Smooth muscle cell (in vitro differentiated cells): ENCODE data around the gene NT5C3B. TPM values are rescaled to one million over a fixed set of nuclear protein-coding genes. Genes with fewer than 3 reads are reported as not detected.
"Not testable (repeated sequence)": the region's sequence is repeated elsewhere in the genome, so short reads cannot be mapped to it uniquely, and the experiment has no call there.

Experiments
- DNase-seq: peaks from one replicate; lab custom pipeline; 2025; ENCODE audit not compliant: unreplicated experiment; lab: John Stamatoyannopoulos, UW
- H2AFZ ChIP-seq: fragments of 200-600 bp; sonication (generic); 2 replicates; pipeline ENCODE4 v1.6.0; 2016; ENCODE audit warnings: antibody characterized with exemption, low read depth, mild to moderate bottlenecking
- H3F3A ChIP-seq: fragments of 200-600 bp; sonication (generic); 2 replicates; pipeline ENCODE4 v1.6.0; 2017; ENCODE audit warnings: antibody characterized with exemption, low read depth
- H3K27ac ChIP-seq: fragments of 200-600 bp; sonication (generic); 2 replicates; pipeline ENCODE4 v1.5.1; 2016; ENCODE audit warnings: low read depth, mild to moderate bottlenecking
- H3K27me3 ChIP-seq: fragments of 200-600 bp; sonication (generic); 2 replicates; pipeline ENCODE4 v1.6.1; 2016; ENCODE audit warnings: low read depth, mild to moderate bottlenecking
- H3K36me3 ChIP-seq: fragments of 200-600 bp; sonication (generic); 2 replicates; pipeline ENCODE4 v1.5.1; 2016; ENCODE audit warnings: low read depth
- H3K4me1 ChIP-seq: fragments of 200-600 bp; sonication (generic); 2 replicates; pipeline ENCODE4 v1.5.1; 2016; ENCODE audit warnings: low read depth
- H3K4me2 ChIP-seq: fragments of 200-600 bp; sonication (generic); 2 replicates; pipeline ENCODE4 v1.6.0; 2016; ENCODE audit warnings: mild to moderate bottlenecking
- H3K4me3 ChIP-seq: fragments of 200-600 bp; sonication (generic); 2 replicates; pipeline ENCODE4 v1.5.1; 2016; ENCODE audit warnings: mild to moderate bottlenecking
- H3K79me2 ChIP-seq: fragments of 200-600 bp; sonication (generic); 2 replicates; pipeline ENCODE4 v1.6.0; 2016; ENCODE audit warnings: low read depth, mild to moderate bottlenecking
- H3K9ac ChIP-seq: fragments of 200-600 bp; sonication (generic); 2 replicates; pipeline ENCODE4 v1.6.0; 2016; ENCODE audit warnings: low read depth
- H3K9me3 ChIP-seq: fragments of 200-600 bp; sonication (generic); replicated peaks from 2 replicates; pipeline ENCODE4 v1.5.1; 2016; ENCODE audit warnings: low read depth
- H4K20me1 ChIP-seq: fragments of 200-600 bp; sonication (generic); 2 replicates; pipeline ENCODE4 v1.6.0; 2016; ENCODE audit warnings: low read depth
- CTCF ChIP-seq: fragments of 200-600 bp; sonication (generic); IDR thresholded peaks from 2 replicates; pipeline ENCODE4 v1.5.1; 2017; ENCODE audit warnings: borderline replicate concordance, mild to moderate bottlenecking, antibody characterized with exemption; ENCODE audit not compliant: insufficient read depth, poor library complexity, severe bottlenecking
- WGBS: methylation state at CpG from one replicate; pipeline ENCODE4 v1.1.7; 2016; ENCODE audit warnings: low lambda C conversion rate; 5-methylcytosine and 5-hydroxymethylcytosine counted together
- polyA plus RNA-seq: library from polyadenylated mRNA; unstranded; fragments of >200 nt; fragmentation: Nextera tagmentation; extraction: Ambion mirVana; gene quantifications from 2 replicates; pipeline ENCODE4 v1.2.1, GENCODE V29; 2016
- total RNA-seq: library from RNA; depleted of rRNA; stranded (reverse); fragments of >200 nt; gene quantifications from 2 replicates; pipeline ENCODE4 v1.2.3, GENCODE V29; 2014

The NT5C3B gene
- total and polyA plus RNA-seq, 2 experiments from 2014 or later = 46.8 to 76.3 TPM

DNA sequence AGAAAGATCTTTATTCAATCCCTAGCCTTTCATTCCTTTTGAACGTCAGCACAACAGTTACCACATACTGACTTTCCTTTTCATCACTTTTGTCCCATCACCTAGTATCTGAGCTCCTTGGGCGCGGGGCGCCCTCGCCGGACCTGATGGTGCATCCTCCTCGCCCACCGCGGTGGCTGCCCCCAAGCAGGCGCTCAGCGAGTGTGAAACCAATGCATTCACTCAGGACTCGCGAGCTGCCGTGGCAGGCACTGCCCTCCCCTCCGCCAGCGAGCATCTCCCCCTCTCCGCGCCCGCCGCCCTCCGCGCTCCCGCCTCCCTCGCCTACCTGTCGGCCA, 28.4 kb upstream of the NT5C3B start:
- peak overlapping the region; percentile 94 for H3K4me3 ChIP-seq
- no peak for TF ChIP-seq CTCF
- peak overlapping the region; percentile 80 for H3K27ac ChIP-seq
- peaks cover 54% of the 10 kb centered on the region for H3K79me2 ChIP-seq
- no peaks in the 10 kb centered on the region for H3K9me3 ChIP-seq
- under 1% methylated on average over 25 of the region's 25 CpGs for WGBS
- peak overlapping the region; percentile 90 for H3K9ac ChIP-seq
- H2AFZ ChIP-seq = peak overlapping the region; percentile 80
- DNase-seq = no peak
- no peaks in the 10 kb centered on the region for H3K27me3 ChIP-seq
- H3K36me3 ChIP-seq = peaks cover 20% of the 10 kb centered on the region
- H3K4me2 ChIP-seq = peak overlapping the region; percentile 98
- H4K20me1 ChIP-seq = peaks cover 55% of the 10 kb centered on the region
- peaks cover 12% of the 10 kb centered on the region for H3K4me1 ChIP-seq
- peaks cover 21% of the 10 kb centered on the region for H3F3A ChIP-seq

DNA sequence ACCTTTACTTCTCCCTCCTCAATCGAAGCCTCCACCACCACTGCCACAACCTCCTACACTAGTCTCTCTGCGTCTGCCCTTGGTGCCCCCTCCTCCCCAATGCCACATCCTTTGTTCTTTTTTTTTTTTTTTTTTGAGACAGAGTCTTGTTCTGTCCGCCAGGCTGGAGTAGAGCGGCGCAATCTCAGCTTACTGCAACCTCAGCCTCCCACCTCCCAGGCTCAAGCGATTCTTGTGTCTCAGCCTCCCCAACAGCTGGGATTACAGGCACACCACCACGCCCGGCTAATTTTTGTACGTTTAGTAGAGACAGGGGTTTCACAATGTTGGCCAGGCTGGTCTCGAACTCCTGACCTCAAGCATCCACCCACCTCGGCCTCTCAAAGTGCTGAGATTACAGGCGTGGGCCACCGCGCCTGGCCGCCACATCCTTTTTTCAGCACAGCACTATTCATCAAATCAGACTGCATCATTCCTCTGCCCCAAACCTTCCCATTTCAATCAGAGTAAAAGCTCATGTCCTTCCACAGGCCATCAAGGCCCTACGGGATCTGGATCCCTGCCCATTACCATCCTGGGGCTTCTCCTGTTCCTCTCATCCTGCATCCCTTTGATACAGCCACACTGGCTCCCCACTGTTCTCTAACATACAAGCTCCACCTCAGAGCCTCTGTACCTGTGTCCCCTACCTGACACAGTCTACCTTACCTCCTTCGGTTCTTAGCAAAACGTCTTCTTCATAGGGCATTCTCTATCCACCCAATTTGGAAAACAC, 27.2 kb upstream of the NT5C3B start:
- Histone ChIP-seq H3K4me3 (peak overlapping the region; percentile 94), H2AFZ (no peak overlapping the region), H3K4me2 (peak overlapping the region; percentile 98), H3K79me2 (peaks cover 65% of the 10 kb centered on the region), H3K4me1 (peaks cover 12% of the 10 kb centered on the region), H3K27me3 (no peaks in the 10 kb centered on the region), H3K9me3 (no peaks in the 10 kb centered on the region), H4K20me1 (peaks cover 61% of the 10 kb centered on the region), H3K9ac (no peak overlapping the region), H3F3A (peaks cover 11% of the 10 kb centered on the region), H3K36me3 (peaks cover 11% of the 10 kb centered on the region), H3K27ac (no peak overlapping the region)
- no peak for TF ChIP-seq CTCF
- 72% methylated on average over 18 of the region's 18 CpGs for WGBS
- no peak for DNase-seq

DNA sequence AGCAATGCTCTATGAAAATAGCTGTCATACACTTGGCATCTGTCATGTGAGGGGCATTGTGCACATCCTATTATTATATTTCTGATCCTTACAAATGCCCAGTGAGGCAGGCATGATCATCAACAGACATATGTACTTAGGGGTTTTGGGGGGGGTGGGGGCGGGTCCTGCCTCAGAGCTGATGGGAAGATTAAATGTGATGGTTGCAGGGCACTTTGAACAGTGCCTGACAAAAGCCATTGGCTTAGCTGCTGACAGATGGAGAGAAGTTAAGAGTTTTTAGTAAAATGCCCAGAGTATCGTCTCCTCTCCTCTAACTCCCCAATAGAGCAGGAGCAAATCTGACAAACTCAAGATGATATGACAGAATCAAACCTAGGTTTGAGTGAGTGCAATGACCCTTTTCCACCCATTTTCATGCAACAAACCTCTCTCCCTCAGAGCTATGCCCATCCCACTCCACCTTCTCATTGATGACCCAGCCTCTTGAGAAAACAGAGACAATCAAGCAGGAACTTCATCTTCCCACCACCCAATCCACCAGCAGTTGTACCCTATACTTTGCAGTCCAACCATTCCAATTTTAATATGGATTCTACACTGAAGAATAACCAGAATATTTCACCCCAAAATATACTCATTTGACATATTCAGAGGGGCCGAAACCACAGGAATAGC, 24.4 kb upstream of the NT5C3B start:
- WGBS = 71% methylated on average over 3 of the region's 3 CpGs
- Histone ChIP-seq H3K27ac (no peak overlapping the region), H3K36me3 (no peaks in the 10 kb centered on the region), H4K20me1 (peaks cover 78% of the 10 kb centered on the region), H3K4me1 (peaks cover 12% of the 10 kb centered on the region), H3K79me2 (peaks cover 86% of the 10 kb centered on the region), H3K4me3 (no peak overlapping the region), H3K9ac (no peak overlapping the region), H3K9me3 (no peaks in the 10 kb centered on the region), H3K27me3 (no peaks in the 10 kb centered on the region), H2AFZ (no peak overlapping the region), H3K4me2 (no peak overlapping the region), H3F3A (no peaks in the 10 kb centered on the region)
- no peak for TF ChIP-seq CTCF
- DNase-seq = no peak

GRCh38 chr17:41851382-41851781, 15.3 kb upstream of the NT5C3B start:
- H3K9ac ChIP-seq, DNase-seq, H3K4me2 ChIP-seq, H3K4me3 ChIP-seq, H3F3A ChIP-seq, H2AFZ ChIP-seq, H3K27me3 ChIP-seq, H3K9me3 ChIP-seq, H3K4me1 ChIP-seq, H3K27ac ChIP-seq, H3K36me3 ChIP-seq: not testable (repeated sequence)
- WGBS = 98% methylated on average over 14 of the region's 14 CpGs
- peaks cover 70% of the 10 kb centered on the region for H4K20me1 ChIP-seq
- H3K79me2 ChIP-seq = peaks cover 55% of the 10 kb centered on the region
